HL-60 (cell line): Measurements from ENCODE around the gene SMARCAL1.

Experiments used
- CTCF ChIP-seq: IDR thresholded peaks from one replicate; pipeline ENCODE4 v1.5.1; 2011; ENCODE audit warnings: low read length, control low read depth, inconsistent platforms; ENCODE audit not compliant: insufficient read depth
- REST ChIP-seq: IDR thresholded peaks from 2 replicates; pipeline ENCODE4 v1.6.1; 2012; ENCODE audit warnings: low read depth; ENCODE audit not compliant: insufficient replicate concordance

GRCh38 chr2:216500572-216500971 lies 88.3 kb downstream of the SMARCAL1 start:
- TF ChIP-seq REST = no peak
- no peak for TF ChIP-seq CTCF
